Endodermal cell (in vitro differentiated cells): ENCODE results near the gene MOB4. TPM values are rescaled to one million over a fixed set of nuclear protein-coding genes. Genes with fewer than 3 reads are reported as not detected.

Experiments used
- DNase-seq: peaks from one replicate; pipeline ENCODE4 v3.0.0-alpha.2; 2017
- H3K27ac ChIP-seq: 2 replicates; pipeline ENCODE4 v1.5.1; 2013; ENCODE audit warnings: mild to moderate bottlenecking, low read depth, low read length, moderate library complexity
- H3K27me3 ChIP-seq: 2 replicates; pipeline ENCODE4 v1.6.1; 2013; ENCODE audit warnings: mild to moderate bottlenecking, low read length, moderate library complexity; ENCODE audit not compliant: insufficient read depth, control insufficient read depth, poor library complexity, severe bottlenecking
- H3K36me3 ChIP-seq: 2 replicates; pipeline ENCODE4 v1.7.0; 2013; ENCODE audit warnings: mild to moderate bottlenecking, low read length, moderate library complexity; ENCODE audit not compliant: control insufficient read depth, insufficient read depth
- H3K4me1 ChIP-seq: one replicate; pipeline ENCODE4 v1.7.0; 2013; ENCODE audit warnings: low read length; ENCODE audit not compliant: control insufficient read depth, insufficient read depth
- H3K4me3 ChIP-seq: 2 replicates; pipeline ENCODE4 v1.5.1; 2013; ENCODE audit warnings: mild to moderate bottlenecking, low read length, moderate library complexity
- H3K9ac ChIP-seq: 2 replicates; pipeline ENCODE4 v1.6.1; 2013; ENCODE audit warnings: mild to moderate bottlenecking, low read length, moderate library complexity; ENCODE audit not compliant: poor library complexity, severe bottlenecking; ENCODE audit errors: extremely low read depth
- H3K9me3 ChIP-seq: 2 replicates; pipeline ENCODE4 v1.6.1; 2013; ENCODE audit warnings: mild to moderate bottlenecking, low read length, moderate library complexity; ENCODE audit not compliant: control insufficient read depth
- H3K27ac Mint-ChIP-seq: 2 replicates; pipeline ENCODE4 v1.8.0; 2020; ENCODE audit warnings: mixed read lengths
- H3K27me3 Mint-ChIP-seq: 2 replicates; pipeline ENCODE4 v1.8.0; 2021; ENCODE audit warnings: mild to moderate bottlenecking, mixed read lengths; ENCODE audit not compliant: insufficient read depth
- H3K36me3 Mint-ChIP-seq: 2 replicates; pipeline ENCODE4 v1.8.0; 2020; ENCODE audit warnings: low read depth, mixed read lengths
- H3K4me1 Mint-ChIP-seq: 2 replicates; pipeline ENCODE4 v1.8.0; 2020; ENCODE audit warnings: mixed read lengths
- H3K4me3 Mint-ChIP-seq: 2 replicates; pipeline ENCODE4 v1.8.0; 2020; ENCODE audit warnings: mild to moderate bottlenecking, moderate library complexity, mixed read lengths
- H3K9me3 Mint-ChIP-seq: 2 replicates; pipeline ENCODE4 v1.8.0; 2020; ENCODE audit warnings: mild to moderate bottlenecking, mixed read lengths
- whole genome bisulfite sequencing, 2 experiments: methylation state at CpG; one replicate each; pipeline versions ENCODE4 v1.1.5 to v1.1.7; 2013; ENCODE audit warnings: missing lambda C conversion rate in 2 of 2, mixed read lengths in 1 of 2; ENCODE audit not compliant: insufficient coverage in 1 of 2, insufficient read length in 1 of 2; 5-methylcytosine and 5-hydroxymethylcytosine counted together
- total RNA-seq, 2 donors: library from RNA; stranded (reverse); fragmentation: NEBNext Ultra II Directional in 1 of 2; extraction: Animal tissue kit (Norgen Biotek cat#: 25700) in 1 of 2; gene quantifications; 2 replicates in 1 of 2; 3 replicates in 1 of 2; pipeline ENCODE4 v1.2.1, GENCODE V29; 2021
- TF ChIP-seq, protein P1 (sequence below): fragments of 200-600 bp; sonication (generic); conservative IDR thresholded peaks from 2 replicates; pipeline ENCODE4 v1.5.0; 2021; ENCODE audit warnings: antibody characterized with exemption, mild to moderate bottlenecking

The MOB4 gene
- total RNA-seq, 2 donors from 2014 or later, result 37.0 to 42.5 TPM

DNA sequence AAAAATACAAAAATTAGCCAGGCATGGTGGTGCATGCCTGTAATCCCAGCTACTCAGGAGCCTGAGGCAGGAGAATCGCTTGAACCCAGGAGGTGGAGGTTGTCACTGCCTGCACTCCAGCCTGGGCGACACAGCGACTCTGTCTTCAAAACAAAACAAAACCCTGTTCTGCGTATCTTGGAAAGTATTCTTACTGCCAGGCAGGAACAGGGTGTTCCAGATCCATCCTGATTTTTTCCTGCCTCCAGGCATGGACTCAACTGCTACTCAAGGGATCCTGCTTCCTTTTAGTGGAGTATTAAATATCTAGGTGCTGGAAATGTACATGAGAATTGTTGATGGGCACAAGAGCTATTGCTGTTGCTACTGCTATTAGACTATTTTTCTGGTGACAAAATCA is 28.5 kb upstream of the MOB4 start:
- WGBS, 2 experiments, result 92 to 95% methylated on average over 4 of the region's 4 CpGs
- no peak overlapping the region for H3K4me3 ChIP-seq
- DNase-seq, result no peak

DNA sequence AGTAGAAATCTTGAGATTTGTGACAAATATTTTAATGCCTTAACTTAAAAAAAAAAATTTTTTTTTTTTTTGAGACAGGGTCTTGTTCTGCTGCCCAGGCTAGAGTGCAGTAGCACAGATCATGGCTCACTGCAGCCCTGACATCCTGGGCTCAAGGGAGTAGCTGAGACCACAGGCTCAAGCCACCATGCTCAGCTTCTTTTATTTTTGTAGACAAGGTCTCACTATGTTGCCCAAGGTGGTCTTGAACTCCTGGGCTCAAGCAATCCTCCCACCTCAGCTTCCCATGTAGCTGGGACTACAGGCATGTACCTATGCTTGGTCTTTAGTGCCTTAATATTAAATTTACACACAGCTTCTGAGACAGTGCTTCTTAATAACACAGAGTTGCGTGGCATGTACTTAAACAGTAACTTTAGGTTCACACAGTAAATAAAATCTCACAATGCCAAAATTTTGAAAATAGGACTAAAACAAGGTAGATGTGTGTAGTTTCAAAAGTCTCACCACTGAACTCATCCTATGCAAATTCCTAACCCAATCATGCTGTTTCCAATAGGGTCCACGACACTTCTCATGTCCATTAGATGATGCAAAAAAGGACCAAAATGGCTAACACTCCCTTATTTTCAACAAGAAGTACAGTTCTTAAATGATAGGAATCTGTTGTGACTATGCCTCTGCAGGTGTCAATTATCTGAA is 20.3 kb upstream of the MOB4 start:
- Mint-ChIP-seq H3K36me3 (peaks cover 72% of the 10 kb centered on the region), H3K9me3 (no peaks in the 10 kb centered on the region), H3K4me1 (peaks cover 22% of the 10 kb centered on the region), H3K27ac (no peak overlapping the region), H3K4me3 (no peak overlapping the region), H3K27me3 (no peaks in the 10 kb centered on the region)
- Histone ChIP-seq H3K9me3 (no peaks in the 10 kb centered on the region), H3K36me3 (peaks cover 78% of the 10 kb centered on the region), H3K27ac (no peak overlapping the region), H3K4me3 (peak overlapping the region; percentile 88), H3K9ac (no peak overlapping the region), H3K27me3 (no peaks in the 10 kb centered on the region), H3K4me1 (peaks cover 5% of the 10 kb centered on the region)
- TF ChIP-seq, protein P1, sequence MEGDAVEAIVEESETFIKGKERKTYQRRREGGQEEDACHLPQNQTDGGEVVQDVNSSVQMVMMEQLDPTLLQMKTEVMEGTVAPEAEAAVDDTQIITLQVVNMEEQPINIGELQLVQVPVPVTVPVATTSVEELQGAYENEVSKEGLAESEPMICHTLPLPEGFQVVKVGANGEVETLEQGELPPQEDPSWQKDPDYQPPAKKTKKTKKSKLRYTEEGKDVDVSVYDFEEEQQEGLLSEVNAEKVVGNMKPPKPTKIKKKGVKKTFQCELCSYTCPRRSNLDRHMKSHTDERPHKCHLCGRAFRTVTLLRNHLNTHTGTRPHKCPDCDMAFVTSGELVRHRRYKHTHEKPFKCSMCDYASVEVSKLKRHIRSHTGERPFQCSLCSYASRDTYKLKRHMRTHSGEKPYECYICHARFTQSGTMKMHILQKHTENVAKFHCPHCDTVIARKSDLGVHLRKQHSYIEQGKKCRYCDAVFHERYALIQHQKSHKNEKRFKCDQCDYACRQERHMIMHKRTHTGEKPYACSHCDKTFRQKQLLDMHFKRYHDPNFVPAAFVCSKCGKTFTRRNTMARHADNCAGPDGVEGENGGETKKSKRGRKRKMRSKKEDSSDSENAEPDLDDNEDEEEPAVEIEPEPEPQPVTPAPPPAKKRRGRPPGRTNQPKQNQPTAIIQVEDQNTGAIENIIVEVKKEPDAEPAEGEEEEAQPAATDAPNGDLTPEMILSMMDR, result no peak
- no peak for DNase-seq
- 92 to 100% methylated on average over 2 of the region's 2 CpGs for WGBS, 2 experiments

More for the DNA sequence above, 28.5 kb upstream of the MOB4 start:
- Mint-ChIP-seq H3K36me3 (peaks cover 76% of the 10 kb centered on the region), H3K27me3 (no peaks in the 10 kb centered on the region), H3K27ac (no peak overlapping the region), H3K4me3 (no peak overlapping the region), H3K4me1 (no peaks in the 10 kb centered on the region), H3K9me3 (peaks cover 18% of the 10 kb centered on the region)
- Histone ChIP-seq H3K9me3 (peaks cover 23% of the 10 kb centered on the region), H3K27me3 (no peaks in the 10 kb centered on the region), H3K27ac (no peak overlapping the region), H3K9ac (no peak overlapping the region), H3K36me3 (peaks cover 76% of the 10 kb centered on the region), H3K4me1 (no peaks in the 10 kb centered on the region)
- TF ChIP-seq, protein P1, result no peak

DNA sequence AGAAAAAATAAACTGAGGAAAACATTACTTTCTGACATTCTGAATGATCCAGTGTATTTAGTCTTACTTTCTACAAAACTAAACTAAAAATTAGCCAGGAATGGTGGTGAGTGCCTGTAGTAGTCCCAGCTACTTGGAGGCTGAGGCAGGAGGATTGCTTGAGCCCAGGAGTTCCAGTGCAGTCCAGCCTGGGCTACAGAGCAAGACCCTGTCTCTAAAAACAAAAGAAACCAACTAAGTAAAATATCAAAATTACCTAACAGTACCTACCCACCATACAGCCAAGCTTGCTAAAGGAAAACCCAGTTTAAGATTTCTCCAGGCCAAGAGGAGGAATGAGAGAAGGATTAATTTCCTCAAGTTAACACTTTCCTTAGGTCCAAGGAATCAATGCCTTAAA is 19.2 kb upstream of the MOB4 start:
- TF ChIP-seq, protein P1, result no peak
- H3K9me3 Mint-ChIP-seq, result no peaks in the 10 kb centered on the region
- H3K27ac ChIP-seq, result no peak overlapping the region
- H3K27me3 Mint-ChIP-seq, result no peaks in the 10 kb centered on the region
- no peak overlapping the region for H3K9ac ChIP-seq
- no peaks in the 10 kb centered on the region for H3K9me3 ChIP-seq
- peak overlapping the region; percentile 85 for H3K27ac Mint-ChIP-seq
- H3K36me3 ChIP-seq, result peaks cover 68% of the 10 kb centered on the region
- H3K4me1 ChIP-seq, result peaks cover 5% of the 10 kb centered on the region
- DNase-seq, result no peak
- H3K4me3 Mint-ChIP-seq, result peak overlapping the region; percentile 97
- H3K4me1 Mint-ChIP-seq, result peaks cover 28% of the 10 kb centered on the region
- no peaks in the 10 kb centered on the region for H3K27me3 ChIP-seq
- H3K36me3 Mint-ChIP-seq, result peaks cover 68% of the 10 kb centered on the region
- peak overlapping the region; percentile 88 for H3K4me3 ChIP-seq
